A549 (cell line): ENCODE results near the gene TMEM82. TPM values are rescaled to one million over a fixed set of nuclear protein-coding genes. Genes with fewer than 3 reads are reported as not detected.

ENCODE experiments used
- ATAC-seq, 2 experiments: fragments of 200-7000 bp in 1 of 2; fragments of >200 bp in 1 of 2; cut with Nextera tagmentation in 1 of 2; cut with Tn5 transposase in 1 of 2; 3 replicates each; pipeline versions ENCODE4 v1.8.0 to v1.9.1; 2018 to 2020; ENCODE audit warnings: mild to moderate bottlenecking in 1 of 2, moderate library complexity in 1 of 2
- CTCF ChIA-PET: fragments of 300-600 bp; sonication (Branson Sonifier 250); formaldehyde crosslinking; extraction: SDS; loops from one replicate; lab custom pipeline; 2021; ENCODE audit warnings: antibody characterized with exemption, inconsistent platforms; lab: Yijun Ruan, JAX
- POLR2A ChIA-PET: fragments of 350-600 bp; formaldehyde crosslinking; extraction: SDS; loops from one replicate; lab custom pipeline; 2021; ENCODE audit warnings: antibody characterized with exemption, inconsistent platforms; lab: Yijun Ruan, JAX
- DNase-seq, 2 experiments: peaks; one replicate each; pipeline versions ENCODE4 v3.0.0 to v3.0.0-alpha.2; 2011 to 2016; ENCODE audit warnings: low read depth in 1 of 2, low spot score in 1 of 2
- FAIRE-seq: peaks from 2 replicates; lab custom pipeline; 2011; peaks lifted over from hg19 to GRCh38; lab: Jason Lieb, UNC
- H3K27ac ChIP-seq, 2 experiments: fragments of >200 bp; sonication (Bioruptor Twin); formaldehyde crosslinking; 3 replicates each; pipeline ENCODE4 v1.5.1; 2016 to 2017
- H3K4me1 ChIP-seq: fragments of >200 bp; sonication (Bioruptor Twin); formaldehyde crosslinking; 3 replicates; pipeline ENCODE4 v1.6.1; 2016
- H3K4me2 ChIP-seq: fragments of >200 bp; sonication (Bioruptor Twin); formaldehyde crosslinking; 3 replicates; pipeline ENCODE4 v1.6.1; 2016
- H3K4me3 ChIP-seq: fragments of >200 bp; sonication (Bioruptor Twin); formaldehyde crosslinking; 3 replicates; pipeline ENCODE4 v1.5.1; 2016
- H3K9me3 ChIP-seq: fragments of >200 bp; sonication (Bioruptor Twin); formaldehyde crosslinking; 3 replicates; pipeline ENCODE4 v1.6.1; 2016
- ATOH8 ChIP-seq: fragments of 250-450 bp; sonication (Bioruptor Pico); IDR thresholded peaks from 2 replicates; pipeline ENCODE4 v1.5.0; 2020; ENCODE audit warnings: low read depth, mild to moderate bottlenecking, moderate library complexity
- BCL3 ChIP-seq: fragments of >200 bp; sonication (Bioruptor Twin); formaldehyde crosslinking; IDR thresholded peaks from 3 replicates; pipeline ENCODE4 v1.6.1; 2016
- BHLHE40 ChIP-seq: IDR thresholded peaks from 2 replicates; pipeline ENCODE4 v1.6.1; 2012; ENCODE audit warnings: low read depth, low read length, inconsistent platforms
- CHD2 ChIP-seq: fragments of 150-350 bp; IDR thresholded peaks from 2 replicates; pipeline ENCODE4 v1.6.1; 2014; ENCODE audit warnings: low read length; ENCODE audit not compliant: partially characterized antibody
- E2F6 ChIP-seq: IDR thresholded peaks from 2 replicates; pipeline ENCODE4 v1.6.1; 2012; ENCODE audit warnings: low read depth, borderline replicate concordance
- EP300 ChIP-seq, 2 experiments: fragments of >200 bp; sonication (Bioruptor Twin); formaldehyde crosslinking; IDR thresholded peaks; 2 replicates in 1 of 2; 3 replicates in 1 of 2; pipeline ENCODE4 v1.6.1; 2016 to 2017
- FOXS1 ChIP-seq: fragments of 250-450 bp; sonication (Bioruptor Pico); IDR thresholded peaks from 2 replicates; pipeline ENCODE4 v1.5.0; 2020; ENCODE audit warnings: mild to moderate bottlenecking, moderate library complexity
- HDAC2 ChIP-seq: fragments of 200-600 bp; sonication (generic); IDR thresholded peaks from 2 replicates; pipeline ENCODE4 v1.6.1; 2016
- HEYL ChIP-seq: fragments of 250-450 bp; sonication (Bioruptor Pico); IDR thresholded peaks from 2 replicates; pipeline ENCODE4 v1.8.0; 2021; ENCODE audit warnings: mild to moderate bottlenecking, moderate library complexity
- HOXB13 ChIP-seq: fragments of 250-450 bp; sonication (Bioruptor Pico); IDR thresholded peaks from 2 replicates; pipeline ENCODE4 v1.5.0; 2020; ENCODE audit warnings: low read depth, mild to moderate bottlenecking, moderate library complexity
- JUN ChIP-seq, 2 experiments: fragments of >200 bp; sonication (Bioruptor Twin); formaldehyde crosslinking; IDR thresholded peaks; 2 replicates in 1 of 2; 3 replicates in 1 of 2; pipeline ENCODE4 v1.6.1; 2016 to 2017
- KDM1A ChIP-seq: fragments of 200-600 bp; sonication (generic); IDR thresholded peaks from 2 replicates; pipeline ENCODE4 v1.6.1; 2016; ENCODE audit warnings: low read depth, mild to moderate bottlenecking
- MAFK ChIP-seq: fragments of 450-650 bp; IDR thresholded peaks from 2 replicates; pipeline ENCODE4 v1.6.1; 2014; ENCODE audit not compliant: partially characterized antibody
- MAZ ChIP-seq: fragments of 150-350 bp; IDR thresholded peaks from 2 replicates; pipeline ENCODE4 v1.6.1; 2014; ENCODE audit warnings: antibody characterized with exemption, low read depth, low read length, borderline replicate concordance
- MYC ChIP-seq: IDR thresholded peaks from 2 replicates; pipeline ENCODE4 v1.6.1; 2012; ENCODE audit warnings: mild to moderate bottlenecking, inconsistent platforms, low read length, improper control_type of control experiment, borderline replicate concordance
- NFE2L2 ChIP-seq: fragments of 150-350 bp; conservative IDR thresholded peaks from 2 replicates; pipeline ENCODE4 v1.6.1; 2014; ENCODE audit warnings: low read length
- NPAS2 ChIP-seq: fragments of 250-450 bp; sonication (Bioruptor Pico); IDR thresholded peaks from 2 replicates; pipeline ENCODE4 v1.8.0; 2022; ENCODE audit warnings: mild to moderate bottlenecking, moderate library complexity, borderline replicate concordance
- NR3C1 ChIP-seq: fragments of >200 bp; sonication (Bioruptor Twin); formaldehyde crosslinking; IDR thresholded peaks from 3 replicates; pipeline ENCODE4 v1.6.1; 2017
- POLR2AphosphoS2 ChIP-seq: conservative IDR thresholded peaks from 2 replicates; pipeline ENCODE4 v1.6.1; 2012; ENCODE audit warnings: low read length, improper control_type of control experiment, inconsistent platforms
- RCOR1 ChIP-seq: fragments of 150-350 bp; IDR thresholded peaks from 2 replicates; pipeline ENCODE4 v1.6.1; 2014; ENCODE audit warnings: antibody characterized with exemption, low read length, low read depth
- SMC3 ChIP-seq: fragments of >200 bp; sonication (Bioruptor Twin); formaldehyde crosslinking; IDR thresholded peaks from 3 replicates; pipeline ENCODE4 v1.6.1; 2018; ENCODE audit warnings: inconsistent platforms
- SREBF2 ChIP-seq: fragments of 450-650 bp; IDR thresholded peaks from 2 replicates; pipeline ENCODE4 v1.6.1; 2014; ENCODE audit warnings: mild to moderate bottlenecking, moderate library complexity
- TP53 ChIP-seq: fragments of 250-450 bp; sonication (Bioruptor Pico); IDR thresholded peaks from 2 replicates; pipeline ENCODE4 v1.5.0; 2021; ENCODE audit warnings: mild to moderate bottlenecking, moderate library complexity
- ZFP36 ChIP-seq: fragments of 450-650 bp; IDR thresholded peaks from 2 replicates; pipeline ENCODE4 v1.6.1; 2014; ENCODE audit warnings: borderline replicate concordance; ENCODE audit not compliant: partially characterized antibody
- ZNF302 ChIP-seq: fragments of 250-450 bp; sonication (Bioruptor Pico); IDR thresholded peaks from 2 replicates; pipeline ENCODE4 v1.9.0; 2021; ENCODE audit warnings: inconsistent platforms, mild to moderate bottlenecking, moderate library complexity
- WGBS: methylation state at CpG from one replicate; pipeline ENCODE4 v1.1.6; 2017; ENCODE audit errors: missing lambda C conversion rate; 5-methylcytosine and 5-hydroxymethylcytosine counted together
- polyA plus RNA-seq, 4 experiments: library from polyadenylated mRNA; depleted of rRNA in 3 of 4; stranded (reverse); fragments of >200 nt; fragmentation: RNase III in 1 of 4; extraction: RNeasy Plus Mini Kit Qiagen cat#74134 plus additional on column Dnase treatment in 1 of 4; gene quantifications; 2 replicates in 3 of 4; 3 replicates in 1 of 4; pipeline ENCODE4 v1.2.3, GENCODE V29; 2011 to 2017
- TF ChIP-seq, protein P1 (sequence below): fragments of 450-650 bp; IDR thresholded peaks from 2 replicates; pipeline ENCODE4 v1.6.1; 2014; ENCODE audit warnings: antibody characterized with exemption
- TF ChIP-seq, protein P2 (sequence below): fragments of >200 bp; sonication (Bioruptor Twin); formaldehyde crosslinking; IDR thresholded peaks from 2 replicates; pipeline ENCODE4 v1.6.1; 2016

TMEM82 gene
- polyA plus RNA-seq, 2 of the 4 experiments (the other 2 are of a cell fraction) = not detected

GRCh38 chr1:15748690-15749398, 6.5 kb downstream of the TMEM82 start:
- H3K27ac ChIP-seq = peak overlapping the region; percentile 24 to 75; a peak in 3 of 6 replicates
- H3K4me1 ChIP-seq = peaks cover 16% of the 10 kb centered on the region
- TF ChIP-seq ZFP36 (no peak), SMC3 (no peak), SREBF2 (no peak), E2F6 (no peak), BHLHE40 (no peak), ZNF302 (CRISPR knock-in tag) (no peak), HEYL (CRISPR knock-in tag) (no peak), TP53 (CRISPR knock-in tag) (no peak), KDM1A (no peak), NPAS2 (no peak), BCL3 (no peak), MYC (no peak), HDAC2 (no peak)
- no peaks in the 10 kb centered on the region for H3K9me3 ChIP-seq
- ChIA-PET POLR2A (no interaction called here), CTCF (interaction anchor here (1.5 kb wide), 1 partner anchor 10 kb away, joined by 5 read pairs; no protein-coding TSS in a partner anchor)
- FAIRE-seq = no peak
- peak overlapping the region; percentile 30; the same call in 2 of the 3 replicates for H3K4me2 ChIP-seq
- no peak overlapping the region for H3K4me3 ChIP-seq
- 92% methylated on average over 9 of the region's 10 CpGs for WGBS
- DNase-seq = no peak
- no peak for ATAC-seq

GRCh38 chr1:15749399-15750291, 7.3 kb downstream of the TMEM82 start:
- 67% methylated on average over 13 of the region's 19 CpGs for WGBS
- peaks cover 16% of the 10 kb centered on the region for H3K4me1 ChIP-seq
- ATAC-seq (peak in 1 of 2 experiments; percentile 14; a peak in 2 of 6 replicates), DNase-seq (no peak), FAIRE-seq (no peak)
- peak overlapping the region; percentile 30; the same call in 2 of the 3 replicates for H3K4me2 ChIP-seq
- peak overlapping the region; percentile 24 to 75; a peak in 4 of 6 replicates for H3K27ac ChIP-seq
- ChIA-PET CTCF (interaction anchor here (1.3 to 1.5 kb wide), 2 partner anchors 8 to 10 kb away, joined by 3 to 5 read pairs; no protein-coding TSS in a partner anchor), POLR2A (no interaction called here)
- H3K4me3 ChIP-seq = no peak overlapping the region
- TF ChIP-seq ATOH8 (CRISPR knock-in tag) (no peak), SREBF2 (no peak), RCOR1 (no peak), HDAC2 (no peak), JUN (IDR thresholded peaks at IDR 0.05) (no peak), FOXS1 (CRISPR knock-in tag) (no peak), EP300 (IDR thresholded peaks at IDR 0.05) (no peak), SMC3 (no peak)
- no peaks in the 10 kb centered on the region for H3K9me3 ChIP-seq

DNA sequence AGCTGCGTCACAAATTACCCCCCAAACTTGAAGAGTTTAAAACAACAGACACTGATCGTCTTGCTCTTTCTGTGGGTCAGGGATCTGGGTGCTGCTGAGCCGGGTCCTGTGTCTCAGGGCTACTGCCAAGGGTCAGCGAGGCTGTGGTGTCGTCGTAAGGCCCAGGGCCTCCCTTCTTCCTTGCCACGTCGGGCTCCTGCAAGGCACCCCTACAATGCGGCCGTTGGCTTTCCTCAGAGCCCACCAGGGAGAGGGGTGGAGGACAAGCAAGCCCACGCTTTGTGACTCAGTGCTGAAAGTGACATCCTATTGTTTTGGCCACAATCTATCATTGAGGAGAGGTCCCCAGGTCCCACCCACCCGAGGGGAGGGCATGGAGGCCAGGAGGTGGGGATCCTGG, 8.6 kb downstream of the TMEM82 start:
- Histone ChIP-seq H3K27ac (no peak overlapping the region), H3K9me3 (no peaks in the 10 kb centered on the region), H3K4me3 (no peak overlapping the region), H3K4me1 (peaks cover 22% of the 10 kb centered on the region), H3K4me2 (no peak overlapping the region)
- no peak for FAIRE-seq
- 86% methylated on average over 12 of the region's 12 CpGs for WGBS
- no peak for DNase-seq
- ChIA-PET POLR2A (no interaction called here), CTCF (interaction anchor here (1.3 kb wide), 1 partner anchor 10 kb away, joined by 3 read pairs; no protein-coding TSS in a partner anchor)
- no peak for TF ChIP-seq HOXB13
- TF ChIP-seq NFE2L2 = no peak
- TF ChIP-seq, protein P1, sequence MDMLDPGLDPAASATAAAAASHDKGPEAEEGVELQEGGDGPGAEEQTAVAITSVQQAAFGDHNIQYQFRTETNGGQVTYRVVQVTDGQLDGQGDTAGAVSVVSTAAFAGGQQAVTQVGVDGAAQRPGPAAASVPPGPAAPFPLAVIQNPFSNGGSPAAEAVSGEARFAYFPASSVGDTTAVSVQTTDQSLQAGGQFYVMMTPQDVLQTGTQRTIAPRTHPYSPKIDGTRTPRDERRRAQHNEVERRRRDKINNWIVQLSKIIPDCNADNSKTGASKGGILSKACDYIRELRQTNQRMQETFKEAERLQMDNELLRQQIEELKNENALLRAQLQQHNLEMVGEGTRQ = no peak
- no peak for TF ChIP-seq POLR2AphosphoS2
- TF ChIP-seq MAFK = no peak
- TF ChIP-seq, protein P2, sequence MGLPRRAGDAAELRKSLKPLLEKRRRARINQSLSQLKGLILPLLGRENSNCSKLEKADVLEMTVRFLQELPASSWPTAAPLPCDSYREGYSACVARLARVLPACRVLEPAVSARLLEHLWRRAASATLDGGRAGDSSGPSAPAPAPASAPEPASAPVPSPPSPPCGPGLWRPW = no peak
- no peak for TF ChIP-seq MAZ
- no peak for TF ChIP-seq CHD2
- no peak for TF ChIP-seq ZFP36
- no peak for TF ChIP-seq BHLHE40
- TF ChIP-seq NR3C1 = no peak
- ATAC-seq = no peak
